ENCODE data around the gene NTMT2. TPM values are rescaled to one million over a fixed set of nuclear protein-coding genes. Genes with fewer than 3 reads are reported as not detected.

NTMT2 gene
- total and polyA plus RNA-seq, 2 of the 8 experiments (the other 6 are each of a cell fraction or from before 2014, with no cell fraction given), result 0.38 TPM; not detected in 1

DNA sequence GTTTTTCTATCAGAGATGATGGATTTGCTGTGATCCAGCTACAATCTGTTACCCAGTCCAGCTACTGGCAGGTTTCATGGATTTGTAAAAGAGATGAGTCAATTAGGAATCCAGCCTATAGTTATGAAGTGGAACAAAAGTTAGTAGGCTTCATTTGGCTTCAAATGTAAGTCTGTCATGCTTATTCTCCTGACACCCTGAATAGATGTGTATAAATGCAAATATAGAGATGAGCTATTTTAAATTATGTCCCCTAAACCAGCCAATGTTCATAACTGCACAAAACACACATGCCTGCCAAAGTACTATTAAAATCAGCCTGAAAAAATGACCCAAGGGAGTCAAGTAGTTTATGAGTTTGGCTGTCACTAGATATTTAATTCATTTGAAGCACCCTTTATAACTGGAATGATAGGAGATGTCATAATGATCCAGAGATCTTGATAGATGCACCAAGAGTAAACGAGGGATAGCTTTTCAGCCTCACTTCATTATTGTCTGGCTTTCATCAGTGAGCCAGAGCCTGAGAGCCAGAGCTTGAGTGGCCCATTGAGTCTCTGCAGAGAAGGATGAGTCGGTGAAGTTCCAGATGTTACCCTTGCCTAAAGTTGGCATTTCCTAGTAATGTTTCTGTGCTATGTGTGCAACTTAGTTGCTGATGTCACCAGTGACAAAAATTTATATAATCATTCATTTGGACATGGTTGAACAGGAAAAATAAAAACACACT lies 11.8 kb upstream of the NTMT2 start (continued):
- TF ChIP-seq CTCF (IDR thresholded peaks at IDR 0.05; ENCODE audit: control extremely low read depth in 1 of 3, insufficient read depth in 1 of 3, low read depth in 1 of 3, low read length in 3 of 3), result no peak
- TF ChIP-seq MAFK (IDR thresholded peaks at IDR 0.05; ENCODE audit: low read depth, low read length), result no peak
- TF ChIP-seq, protein P1, sequence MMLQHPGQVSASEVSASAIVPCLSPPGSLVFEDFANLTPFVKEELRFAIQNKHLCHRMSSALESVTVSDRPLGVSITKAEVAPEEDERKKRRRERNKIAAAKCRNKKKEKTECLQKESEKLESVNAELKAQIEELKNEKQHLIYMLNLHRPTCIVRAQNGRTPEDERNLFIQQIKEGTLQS (IDR thresholded peaks at IDR 0.05; ENCODE audit: insufficient read depth, low read depth, low read length), result no peak
- no peak for TF ChIP-seq TBP (IDR thresholded peaks at IDR 0.05; ENCODE audit: low read depth, low read length)
- no peak for TF ChIP-seq CBX5 (IDR thresholded peaks at IDR 0.05; ENCODE audit: low read depth, low read length)
- TF ChIP-seq GABPA (IDR thresholded peaks at IDR 0.05; ENCODE audit: borderline replicate concordance, insufficient read depth, low read length), result no peak
- TF ChIP-seq EGR1 (IDR thresholded peaks at IDR 0.05; ENCODE audit: borderline replicate concordance, low read depth, low read length), result no peak
- no peak for TF ChIP-seq ZNF274 (IDR thresholded peaks at IDR 0.05; ENCODE audit: borderline replicate concordance, extremely low read depth, low read length)
